H1 (cell line): ENCODE data around the gene S100A14. TPM values are rescaled to one million over a fixed set of nuclear protein-coding genes. Genes with fewer than 3 reads are reported as not detected.

ENCODE experiments used
- CHD1 ChIP-seq: IDR thresholded peaks from 2 replicates; pipeline ENCODE4 v1.6.1; 2012; ENCODE audit warnings: low read depth, low read length, improper control_type of control experiment
- EZH2 ChIP-seq: fragments of 200-600 bp; sonication (generic); IDR thresholded peaks from 2 replicates; pipeline ENCODE4 v1.7.1; 2012; ENCODE audit warnings: low read depth, mild to moderate bottlenecking, moderate library complexity, low read length, inconsistent platforms; ENCODE audit not compliant: severe bottlenecking
- FOSL1 ChIP-seq: IDR thresholded peaks from 2 replicates; pipeline ENCODE4 v1.6.1; 2011; ENCODE audit warnings: mild to moderate bottlenecking, low read depth, low read length, moderate library complexity; ENCODE audit not compliant: insufficient read depth
- HDAC6 ChIP-seq: IDR thresholded peaks from one replicate; pipeline ENCODE4 v1.7.1; 2012; ENCODE audit warnings: low read depth, mild to moderate bottlenecking, inconsistent platforms, low read length, moderate library complexity
- POU5F1 ChIP-seq: IDR thresholded peaks from 2 replicates; pipeline ENCODE4 v1.6.1; 2011; ENCODE audit warnings: low read depth, mild to moderate bottlenecking, low read length, moderate library complexity
- TAF1 ChIP-seq: IDR thresholded peaks from 2 replicates; pipeline ENCODE4 v1.6.1; 2011; ENCODE audit warnings: mild to moderate bottlenecking, low read depth, low read length
- polyA plus RNA-seq, 7 experiments: library from polyadenylated mRNA; depleted of rRNA in 3 of 7; stranded (reverse) in 5 of 7; unstranded in 2 of 7; fragments of >200 nt in 5 of 7; fragments of 200-250 nt in 2 of 7; gene quantifications; 1 replicate in 5 of 7; 2 replicates in 1 of 7; 4 replicates in 1 of 7; pipeline versions ENCODE4 v1.2.1 to v1.2.3, GENCODE V29; 2011 to 2013; ENCODE audit warnings: missing spikeins in 2 of 7, mixed read lengths in 2 of 7
- total RNA-seq: library from RNA; stranded (reverse); fragmentation: NEBNext Ultra II Directional; extraction: Animal tissue kit (Norgen Biotek cat#: 25700); gene quantifications from 2 replicates; pipeline ENCODE4 v1.2.1, GENCODE V29; 2021
- TF ChIP-seq, protein P1 (sequence below), 3 experiments: IDR thresholded peaks; 1 replicate in 2 of 3; 2 replicates in 1 of 3; pipeline versions ENCODE4 v1.5.1 to v1.6.1; 2011; ENCODE audit warnings: low read length in 3 of 3, mild to moderate bottlenecking in 3 of 3, inconsistent platforms in 2 of 3, low read depth in 1 of 3, moderate library complexity in 1 of 3; ENCODE audit not compliant: insufficient read depth in 1 of 3; ENCODE audit errors: control extremely low read depth in 1 of 3

The S100A14 gene
- total and polyA plus RNA-seq, 2 of the 8 experiments (the other 6 are each of a cell fraction or from before 2014, with no cell fraction given), result 1.4 to 5.3 TPM

DNA sequence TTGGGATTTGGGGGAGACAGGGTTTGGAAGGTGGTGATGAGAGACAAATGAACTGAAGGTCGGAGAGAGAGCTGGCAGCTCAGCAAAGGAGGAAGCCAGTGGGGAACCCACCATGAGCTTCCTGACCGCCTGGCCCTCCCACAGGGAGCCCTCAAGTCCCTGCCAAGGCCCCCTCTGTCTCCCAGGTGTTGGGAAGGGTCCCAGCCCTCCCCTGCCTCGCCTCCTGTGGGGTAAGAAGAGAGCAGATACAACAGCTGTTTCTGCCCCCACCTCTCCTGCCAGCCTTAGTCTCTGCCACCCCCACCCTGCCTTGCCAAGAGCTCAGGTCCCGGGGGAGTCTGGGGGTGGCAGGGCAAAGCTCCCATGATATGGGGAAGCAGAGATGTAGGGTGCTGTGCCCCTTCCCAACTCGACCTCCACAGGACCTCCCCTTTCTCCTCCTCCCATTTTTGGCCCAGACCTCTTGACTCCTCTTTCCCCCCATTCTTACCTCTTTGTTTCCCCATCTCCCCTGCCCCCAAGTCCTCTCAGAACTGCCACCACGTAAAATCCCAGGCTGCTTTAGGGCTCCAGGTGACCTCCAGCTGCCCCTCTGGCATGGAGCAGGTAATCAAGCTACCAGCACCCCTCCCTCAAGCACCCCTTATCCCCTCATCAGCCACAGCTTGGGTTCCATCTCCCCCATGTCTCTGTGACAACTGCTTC lies 12.7 kb upstream of the S100A14 start (continued):
- TF ChIP-seq FOSL1, result no peak
- TF ChIP-seq TAF1, result no peak
- no peak for TF ChIP-seq POU5F1
- TF ChIP-seq HDAC6, result no peak
- TF ChIP-seq, protein P1, sequence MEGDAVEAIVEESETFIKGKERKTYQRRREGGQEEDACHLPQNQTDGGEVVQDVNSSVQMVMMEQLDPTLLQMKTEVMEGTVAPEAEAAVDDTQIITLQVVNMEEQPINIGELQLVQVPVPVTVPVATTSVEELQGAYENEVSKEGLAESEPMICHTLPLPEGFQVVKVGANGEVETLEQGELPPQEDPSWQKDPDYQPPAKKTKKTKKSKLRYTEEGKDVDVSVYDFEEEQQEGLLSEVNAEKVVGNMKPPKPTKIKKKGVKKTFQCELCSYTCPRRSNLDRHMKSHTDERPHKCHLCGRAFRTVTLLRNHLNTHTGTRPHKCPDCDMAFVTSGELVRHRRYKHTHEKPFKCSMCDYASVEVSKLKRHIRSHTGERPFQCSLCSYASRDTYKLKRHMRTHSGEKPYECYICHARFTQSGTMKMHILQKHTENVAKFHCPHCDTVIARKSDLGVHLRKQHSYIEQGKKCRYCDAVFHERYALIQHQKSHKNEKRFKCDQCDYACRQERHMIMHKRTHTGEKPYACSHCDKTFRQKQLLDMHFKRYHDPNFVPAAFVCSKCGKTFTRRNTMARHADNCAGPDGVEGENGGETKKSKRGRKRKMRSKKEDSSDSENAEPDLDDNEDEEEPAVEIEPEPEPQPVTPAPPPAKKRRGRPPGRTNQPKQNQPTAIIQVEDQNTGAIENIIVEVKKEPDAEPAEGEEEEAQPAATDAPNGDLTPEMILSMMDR (IDR thresholded peaks at IDR 0.05; ENCODE audit: control extremely low read depth in 1 of 3, insufficient read depth in 1 of 3, low read depth in 1 of 3, low read length in 3 of 3), result no peak
- TF ChIP-seq CHD1, result no peak
- TF ChIP-seq EZH2, result no peak
- TF ChIP-seq, all 59 proteins: peak for 0
